ENCODE measurements around the gene CANT1.

Gene CANT1

DNA sequence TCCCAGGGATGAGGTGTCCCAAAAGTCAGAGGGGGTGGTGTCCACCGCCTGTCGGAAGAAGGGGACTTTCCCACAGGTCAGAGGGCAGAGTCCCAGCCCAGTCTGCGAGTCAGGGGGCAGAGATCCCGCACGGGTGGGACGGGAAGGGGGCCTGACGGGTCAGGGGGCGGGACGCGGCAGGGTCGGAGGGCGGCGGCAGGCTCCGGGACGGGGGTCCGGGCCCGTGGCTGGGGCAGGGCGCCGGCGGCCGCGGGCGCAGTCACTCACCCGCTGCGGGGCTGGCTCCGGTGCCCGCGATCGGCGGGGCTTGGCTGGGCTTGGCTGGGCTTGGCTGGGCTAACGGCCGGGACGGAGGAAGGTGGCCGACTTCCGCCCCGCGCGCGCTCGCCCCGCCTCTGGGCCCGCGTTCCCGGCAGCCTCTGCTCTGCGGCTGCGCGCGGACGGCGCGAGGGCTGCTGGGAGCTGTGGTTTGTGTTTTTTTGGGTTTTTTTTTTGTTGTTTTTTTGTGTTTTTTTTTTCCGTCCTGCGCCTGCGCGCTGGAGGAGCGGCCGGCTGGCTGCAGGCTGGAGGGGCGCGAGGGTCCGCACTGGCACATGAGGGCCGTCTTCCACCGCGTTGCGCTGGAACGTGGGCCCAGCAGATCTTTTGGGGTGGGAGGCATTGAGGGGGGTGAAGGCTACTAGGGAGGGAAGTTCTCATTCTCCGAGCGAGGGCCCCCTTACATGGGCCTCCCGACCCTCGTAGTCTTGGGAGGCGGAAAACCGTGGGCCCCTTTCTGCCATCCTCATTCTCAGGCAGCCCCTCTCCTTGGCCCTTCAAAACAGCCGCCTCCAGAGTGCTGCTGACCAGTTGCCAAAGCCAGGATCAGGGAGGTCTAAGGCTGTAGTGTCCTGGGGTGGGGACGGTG lies at the start of gene CANT1:
CANT1 (minus strand) TSS at position 368 of the 907 bp plus-strand sequence. CDS start 12,142 bp downstream, outside the sequence.
- peak; percentile 57 for DNase-seq

DNA sequence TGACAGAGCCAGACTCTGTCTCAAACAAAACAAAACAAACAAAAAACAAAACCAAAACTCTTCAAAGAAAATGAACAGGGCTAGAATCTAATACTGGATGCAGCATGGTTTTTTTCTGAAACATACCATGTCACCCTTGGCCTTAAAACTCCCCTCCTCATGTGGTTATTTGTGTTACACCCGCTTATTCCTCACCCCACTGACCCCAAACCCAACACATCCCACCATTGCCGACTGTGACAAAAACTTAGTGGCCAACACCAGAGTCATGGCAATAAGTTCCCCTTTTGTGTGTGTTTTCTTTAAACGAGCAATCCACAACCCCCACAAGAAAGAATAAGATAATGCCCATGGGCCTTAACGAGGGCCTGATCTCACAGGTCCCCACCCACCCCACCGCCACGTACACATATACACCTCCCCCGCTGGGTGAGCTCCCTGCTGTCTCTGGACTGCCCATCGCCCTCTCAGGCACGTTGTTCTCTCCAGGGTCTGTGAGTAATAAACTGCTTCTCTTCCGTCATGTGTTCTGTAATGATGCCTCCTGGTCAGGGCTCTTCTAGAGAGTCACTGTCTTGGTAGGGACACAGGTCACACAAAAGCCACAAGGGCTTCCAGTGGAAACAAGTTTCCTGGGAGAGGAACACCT lies 48.3 kb upstream of the CANT1 start:
- no peak for DNase-seq

DNA sequence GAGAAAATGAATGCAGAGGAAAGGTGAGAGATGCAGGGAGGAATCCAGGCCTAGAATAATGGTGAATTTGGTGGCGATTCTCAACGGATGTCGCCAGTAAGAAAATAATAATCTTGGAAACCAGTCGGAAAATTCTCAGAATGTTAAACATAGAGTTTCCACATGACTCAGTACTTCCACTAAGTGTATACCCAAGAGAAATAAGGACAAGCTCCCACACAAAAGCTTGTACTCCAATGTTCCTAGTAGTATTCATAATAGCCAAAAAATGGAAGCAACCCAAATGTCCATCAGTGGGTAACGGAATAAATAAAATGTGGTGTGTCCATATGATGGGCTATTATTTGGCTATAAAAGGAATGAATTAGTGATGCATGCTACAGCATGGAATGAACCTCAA lies 45.6 kb upstream of the CANT1 start:
- no peak for DNase-seq

DNA sequence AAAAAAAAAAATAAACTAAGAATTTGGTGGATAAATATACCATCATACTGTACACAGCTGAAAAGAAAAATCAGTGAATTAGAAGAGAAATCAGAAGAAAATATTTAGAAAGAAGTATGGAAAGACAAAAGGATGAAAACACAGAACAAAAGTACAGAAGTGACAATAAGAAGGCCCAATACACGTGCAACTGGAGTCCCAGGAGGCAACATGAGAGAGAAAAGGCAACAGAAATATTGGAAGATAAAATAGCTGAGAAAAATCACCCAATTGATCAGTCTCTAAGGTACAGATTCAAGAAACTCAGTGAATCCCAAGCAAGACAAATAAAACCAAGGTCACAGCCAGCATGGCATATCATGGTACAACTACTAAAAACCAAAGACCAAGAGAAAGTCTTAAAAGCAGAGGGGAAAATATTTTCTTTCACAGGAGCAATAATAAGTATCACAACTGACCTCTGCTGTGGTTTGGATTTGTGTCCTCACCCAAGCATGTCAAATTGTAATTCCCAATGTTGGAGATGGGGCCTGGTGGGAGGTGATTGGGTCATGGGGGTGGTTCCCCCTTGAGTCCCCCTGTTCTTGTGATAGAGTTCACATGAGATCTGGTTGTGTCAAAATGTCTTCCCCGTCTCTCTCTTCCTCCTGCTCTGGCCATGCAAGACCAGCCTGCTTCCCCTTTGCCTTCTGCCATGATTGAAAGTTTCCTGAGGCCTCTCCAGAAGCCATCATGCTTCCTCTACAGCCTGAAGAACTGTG lies 44.8 kb upstream of the CANT1 start:
- DNase-seq, result no peak

DNA sequence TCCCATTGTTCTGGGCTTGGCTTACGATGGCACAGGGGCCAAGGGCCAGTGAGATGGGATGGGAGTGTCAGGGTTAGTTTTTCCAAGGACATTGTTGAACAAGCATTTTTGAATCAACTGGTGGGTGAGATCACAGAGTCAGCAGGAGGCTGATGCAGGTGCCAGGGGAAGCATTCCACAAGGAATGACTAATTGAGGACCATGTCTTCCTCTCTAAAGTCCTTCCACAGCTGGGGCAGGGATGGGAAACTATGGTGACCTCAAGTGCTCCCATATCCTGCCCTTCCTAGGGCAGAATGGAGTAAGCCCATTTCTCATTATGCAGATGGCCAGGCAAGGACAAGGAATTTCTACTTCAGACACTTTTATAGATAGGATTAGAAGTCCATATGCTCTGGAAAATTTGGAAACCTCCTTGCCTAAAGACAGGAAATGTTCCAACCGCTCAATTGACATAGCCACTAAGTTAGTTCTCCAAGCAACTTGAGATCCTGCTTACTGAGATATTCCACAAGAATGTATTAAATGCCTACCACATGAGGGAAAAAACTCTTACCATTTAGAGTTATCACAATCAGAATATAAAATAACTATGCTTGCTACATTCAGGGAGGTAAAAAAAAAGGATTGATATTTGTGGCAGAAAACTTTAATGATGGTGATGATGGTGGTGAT lies 43.8 kb upstream of the CANT1 start:
- no peak for DNase-seq

DNA sequence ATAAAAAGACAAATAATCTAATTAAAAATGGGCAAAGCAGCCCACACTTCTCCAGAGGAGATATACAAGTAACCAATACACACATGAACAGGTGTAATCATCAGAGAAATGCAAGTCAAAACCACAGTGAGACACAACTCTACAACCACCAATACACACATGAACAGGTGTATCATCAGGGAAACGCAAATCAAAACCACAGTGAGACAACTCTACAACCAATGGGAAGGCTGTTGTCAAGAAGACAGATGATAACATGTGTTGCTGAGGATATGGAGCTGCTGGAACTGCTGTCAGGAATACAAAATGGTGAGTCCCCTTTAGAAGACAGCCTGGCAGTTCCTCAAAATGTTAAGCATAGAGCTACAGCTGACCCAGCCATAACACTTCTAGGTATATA lies 42.6 kb upstream of the CANT1 start:
- DNase-seq, result no peak

DNA sequence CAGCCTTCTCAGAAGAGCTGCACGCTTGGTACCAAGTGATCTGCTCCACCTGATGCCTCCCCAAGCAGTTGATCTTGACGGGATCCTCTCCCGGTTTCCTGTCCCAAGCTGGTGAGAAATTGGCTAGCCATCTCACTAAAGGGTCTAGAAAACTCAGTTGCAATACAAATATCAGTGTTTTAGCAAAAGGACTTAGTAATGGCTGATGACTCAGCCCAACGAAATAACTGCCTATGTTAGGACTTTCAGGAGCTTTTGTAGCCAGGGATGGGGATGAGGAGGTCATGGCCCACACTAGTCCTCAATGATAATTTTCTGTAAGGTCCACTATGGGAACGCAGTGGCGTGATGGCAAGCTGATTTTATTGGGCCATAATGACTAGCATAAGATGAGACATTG lies 41.7 kb upstream of the CANT1 start:
- DNase-seq, result no peak

DNA sequence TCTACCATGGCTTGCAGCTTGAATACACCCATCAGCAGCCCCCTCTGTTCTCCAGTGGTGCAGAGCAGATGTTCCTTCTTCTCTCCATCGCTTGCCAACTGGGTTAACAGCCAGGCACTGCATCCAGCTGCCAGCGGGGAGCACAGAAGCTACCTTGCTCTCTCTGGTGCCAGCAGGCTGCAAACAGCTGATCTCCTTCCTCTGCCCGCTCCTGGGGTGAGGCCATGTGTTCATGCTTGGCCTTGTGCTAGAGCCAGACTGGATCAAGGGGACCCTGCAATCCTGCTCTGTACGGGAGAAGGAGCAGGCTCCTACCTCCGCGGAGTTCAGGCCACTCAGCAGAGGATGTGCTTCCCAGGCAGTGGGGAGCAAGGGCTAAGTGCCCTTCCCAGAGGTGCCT lies 41.0 kb upstream of the CANT1 start:
- DNase-seq, result no peak

DNA sequence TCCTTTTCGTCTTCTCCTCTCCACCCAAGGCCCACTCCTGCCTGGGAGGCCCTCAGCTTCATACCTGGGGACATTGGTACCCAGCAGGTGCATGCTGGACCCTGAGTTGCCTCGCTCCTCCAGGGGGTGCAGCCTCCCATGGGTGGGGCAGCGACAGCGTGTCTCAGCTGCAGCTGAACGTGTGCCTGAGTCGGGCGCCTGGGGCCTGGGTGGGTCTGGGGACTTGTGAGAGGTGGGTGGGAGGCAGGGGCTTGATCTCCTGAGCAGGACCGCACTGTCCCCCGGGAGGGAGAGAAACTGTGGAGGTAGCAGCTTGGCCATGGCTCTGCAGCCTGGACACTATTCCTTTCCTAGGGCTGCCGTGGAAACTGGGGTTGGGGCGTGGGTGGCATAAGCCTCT lies 40.3 kb upstream of the CANT1 start:
- no peak for DNase-seq

DNA sequence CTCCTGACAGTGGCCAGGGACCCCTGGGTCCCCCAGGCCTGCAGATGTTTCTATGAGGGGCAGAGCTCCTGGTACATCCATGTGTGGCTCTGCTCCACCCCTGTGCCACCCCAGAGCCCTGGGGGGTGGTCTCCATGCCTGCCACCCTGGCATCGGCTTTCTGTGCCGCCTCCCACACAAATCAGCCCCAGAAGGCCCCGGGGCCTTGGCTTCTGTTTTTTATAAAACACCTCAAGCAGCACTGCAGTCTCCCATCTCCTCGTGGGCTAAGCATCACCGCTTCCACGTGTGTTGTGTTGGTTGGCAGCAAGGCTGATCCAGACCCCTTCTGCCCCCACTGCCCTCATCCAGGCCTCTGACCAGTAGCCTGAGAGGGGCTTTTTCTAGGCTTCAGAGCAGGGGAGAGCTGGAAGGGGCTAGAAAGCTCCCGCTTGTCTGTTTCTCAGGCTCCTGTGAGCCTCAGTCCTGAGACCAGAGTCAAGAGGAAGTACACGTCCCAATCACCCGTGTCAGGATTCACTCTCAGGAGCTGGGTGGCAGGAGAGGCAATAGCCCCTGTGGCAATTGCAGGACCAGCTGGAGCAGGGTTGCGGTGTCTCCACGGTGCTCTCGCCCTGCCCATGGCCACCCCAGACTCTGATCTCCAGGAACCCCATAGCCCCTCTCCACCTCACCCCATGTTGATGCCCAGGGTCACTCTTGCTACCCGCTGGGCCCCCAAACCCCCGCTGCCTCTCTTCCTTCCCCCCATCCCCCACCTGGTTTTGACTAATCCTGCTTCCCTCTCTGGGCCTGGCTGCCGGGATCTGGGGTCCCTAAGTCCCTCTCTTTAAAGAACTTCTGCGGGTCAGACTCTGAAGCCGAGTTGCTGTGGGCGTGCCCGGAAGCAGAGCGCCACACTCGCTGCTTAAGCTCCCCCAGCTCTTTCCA lies 39.5 kb upstream of the CANT1 start:
- no peak for DNase-seq

DNA sequence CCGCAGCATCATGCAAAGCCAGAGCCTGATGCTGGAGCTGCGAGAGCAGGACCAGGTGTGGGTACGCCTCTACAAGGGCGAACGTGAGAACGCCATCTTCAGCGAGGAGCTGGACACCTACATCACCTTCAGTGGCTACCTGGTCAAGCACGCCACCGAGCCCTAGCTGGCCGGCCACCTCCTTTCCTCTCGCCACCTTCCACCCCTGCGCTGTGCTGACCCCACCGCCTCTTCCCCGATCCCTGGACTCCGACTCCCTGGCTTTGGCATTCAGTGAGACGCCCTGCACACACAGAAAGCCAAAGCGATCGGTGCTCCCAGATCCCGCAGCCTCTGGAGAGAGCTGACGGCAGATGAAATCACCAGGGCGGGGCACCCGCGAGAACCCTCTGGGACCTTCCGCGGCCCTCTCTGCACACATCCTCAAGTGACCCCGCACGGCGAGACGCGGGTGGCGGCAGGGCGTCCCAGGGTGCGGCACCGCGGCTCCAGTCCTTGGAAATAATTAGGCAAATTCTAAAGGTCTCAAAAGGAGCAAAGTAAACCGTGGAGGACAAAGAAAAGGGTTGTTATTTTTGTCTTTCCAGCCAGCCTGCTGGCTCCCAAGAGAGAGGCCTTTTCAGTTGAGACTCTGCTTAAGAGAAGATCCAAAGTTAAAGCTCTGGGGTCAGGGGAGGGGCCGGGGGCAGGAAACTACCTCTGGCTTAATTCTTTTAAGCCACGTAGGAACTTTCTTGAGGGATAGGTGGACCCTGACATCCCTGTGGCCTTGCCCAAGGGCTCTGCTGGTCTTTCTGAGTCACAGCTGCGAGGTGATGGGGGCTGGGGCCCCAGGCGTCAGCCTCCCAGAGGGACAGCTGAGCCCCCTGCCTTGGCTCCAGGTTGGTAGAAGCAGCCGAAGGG lies 38.6 kb upstream of the CANT1 start:
- DNase-seq, result no peak

DNA sequence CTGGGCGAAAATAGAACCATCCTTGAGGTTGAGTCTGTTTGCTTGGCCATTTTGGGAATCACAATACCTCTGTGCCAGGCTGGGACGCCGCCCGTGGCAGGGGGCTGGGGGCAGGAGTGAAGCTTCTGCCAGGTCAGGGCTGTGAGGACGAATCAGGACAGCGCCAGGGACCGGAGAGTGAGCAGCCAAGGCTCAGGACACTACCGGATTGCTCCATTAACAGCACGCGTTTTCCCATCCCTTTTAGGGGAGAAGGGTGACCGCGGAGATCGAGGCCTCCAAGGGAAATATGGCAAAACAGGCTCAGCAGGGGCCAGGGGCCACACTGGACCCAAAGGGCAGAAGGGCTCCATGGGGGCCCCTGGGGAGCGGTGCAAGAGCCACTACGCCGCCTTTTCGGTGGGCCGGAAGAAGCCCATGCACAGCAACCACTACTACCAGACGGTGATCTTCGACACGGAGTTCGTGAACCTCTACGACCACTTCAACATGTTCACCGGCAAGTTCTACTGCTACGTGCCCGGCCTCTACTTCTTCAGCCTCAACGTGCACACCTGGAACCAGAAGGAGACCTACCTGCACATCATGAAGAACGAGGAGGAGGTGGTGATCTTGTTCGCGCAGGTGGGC lies 37.8 kb upstream of the CANT1 start:
- no peak for DNase-seq

DNA sequence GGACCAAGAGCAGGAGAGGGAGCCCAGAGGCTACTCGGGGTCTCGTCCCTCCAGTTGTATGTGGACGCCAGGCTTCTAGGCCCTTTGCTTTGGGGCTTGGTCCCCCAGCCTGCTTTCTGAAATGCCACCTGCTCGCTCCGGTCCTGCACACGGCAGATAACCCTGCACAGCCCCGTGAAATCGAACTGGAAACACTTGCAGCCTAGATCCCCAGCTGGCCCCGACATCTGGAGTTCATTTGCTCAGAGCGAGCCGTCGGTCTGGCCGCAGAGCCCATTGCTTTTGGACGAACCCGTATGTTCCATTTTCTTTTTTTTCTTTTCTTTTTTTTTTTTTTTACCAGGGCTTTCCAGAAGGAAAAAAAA lies 37.3 kb upstream of the CANT1 start:
- DNase-seq, result no peak

DNA sequence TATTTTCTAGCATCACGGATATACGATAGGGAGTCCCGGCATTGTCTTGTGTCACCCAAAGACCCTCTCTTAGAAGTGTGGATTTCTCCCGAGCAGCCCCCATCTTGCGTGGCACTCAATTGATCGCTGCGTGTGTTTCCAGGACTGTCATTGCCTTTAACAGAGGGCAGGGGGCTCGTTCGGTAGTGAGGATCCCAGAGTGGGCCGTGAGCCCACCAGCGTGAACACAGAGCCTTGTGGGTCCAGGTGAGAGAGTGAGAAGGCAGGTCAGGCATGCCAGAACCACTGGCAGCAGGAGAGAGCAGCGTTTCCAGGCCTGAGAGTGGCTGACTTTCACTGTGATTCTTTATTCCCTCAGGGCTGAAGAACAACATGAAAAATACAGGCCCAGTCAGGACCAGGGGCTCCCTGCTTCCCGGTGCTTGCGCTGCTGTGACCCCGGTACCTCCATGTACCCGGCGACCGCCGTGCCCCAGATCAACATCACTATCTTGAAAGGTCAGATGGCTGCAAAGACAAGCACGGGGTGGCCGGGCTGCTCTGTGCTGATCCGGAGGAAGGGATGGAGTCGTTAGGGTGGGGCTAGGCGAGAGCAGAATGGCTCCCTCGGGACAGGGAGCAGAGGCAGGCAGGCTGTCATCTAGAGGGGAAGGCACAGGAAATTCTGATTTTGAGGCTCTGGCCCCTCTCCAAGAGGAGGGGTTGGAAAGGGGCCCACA lies 36.8 kb upstream of the CANT1 start:
- no peak for DNase-seq

DNA sequence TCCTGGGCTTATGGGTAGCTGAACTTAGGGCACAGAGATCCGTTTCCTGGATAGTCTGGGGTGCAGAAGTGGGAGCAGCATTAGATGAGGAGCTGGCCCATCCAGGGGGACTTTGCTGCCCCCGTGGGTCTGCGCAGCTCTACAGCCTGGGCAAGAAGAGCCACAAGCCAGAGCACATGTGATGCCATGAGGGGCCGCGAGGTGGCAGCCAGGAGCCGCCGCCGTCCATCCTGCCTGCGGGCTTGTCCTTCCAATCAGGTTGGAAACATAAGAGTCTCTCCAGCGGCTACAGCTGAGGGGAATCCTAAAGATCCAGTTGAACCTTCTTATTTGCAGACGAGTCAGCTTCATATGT lies 36.3 kb upstream of the CANT1 start:
- peak; percentile 35 for DNase-seq

DNA sequence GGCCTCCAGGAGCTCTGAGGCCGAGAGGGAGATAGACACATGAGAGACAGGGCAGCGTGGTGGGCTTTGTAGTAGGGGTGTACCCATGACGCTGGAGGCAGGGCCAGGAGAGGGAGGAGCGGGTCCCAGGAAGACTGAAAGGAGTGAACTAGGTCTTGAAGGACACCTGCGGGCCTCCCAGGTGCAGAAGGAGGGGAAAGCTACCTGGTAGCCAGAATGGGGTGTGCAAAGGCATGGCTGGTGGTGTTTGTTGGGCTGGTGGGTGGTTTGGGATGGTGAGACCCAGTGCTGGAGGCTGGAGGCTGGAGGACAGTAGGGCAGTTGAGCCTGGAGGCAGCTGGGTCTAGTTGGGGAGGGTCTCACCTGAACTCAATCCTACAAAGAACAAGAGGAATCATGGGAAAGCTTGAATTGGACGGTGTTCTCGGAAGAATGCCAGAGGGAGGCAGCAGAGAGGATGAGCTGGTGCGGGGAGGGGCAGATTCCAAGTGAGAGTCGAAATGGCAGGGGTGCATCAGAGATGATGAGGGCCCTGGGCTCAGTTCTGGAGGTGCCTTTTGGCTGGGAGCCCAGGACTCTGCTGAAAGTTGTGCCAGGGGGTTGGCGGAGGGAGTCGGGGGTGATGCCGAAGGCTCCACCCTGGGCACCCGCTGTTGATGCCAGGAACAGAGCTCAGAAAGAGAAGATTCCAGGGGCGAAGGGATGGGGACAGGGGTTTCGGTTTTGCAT lies 35.6 kb upstream of the CANT1 start:
- DNase-seq, result no peak

DNA sequence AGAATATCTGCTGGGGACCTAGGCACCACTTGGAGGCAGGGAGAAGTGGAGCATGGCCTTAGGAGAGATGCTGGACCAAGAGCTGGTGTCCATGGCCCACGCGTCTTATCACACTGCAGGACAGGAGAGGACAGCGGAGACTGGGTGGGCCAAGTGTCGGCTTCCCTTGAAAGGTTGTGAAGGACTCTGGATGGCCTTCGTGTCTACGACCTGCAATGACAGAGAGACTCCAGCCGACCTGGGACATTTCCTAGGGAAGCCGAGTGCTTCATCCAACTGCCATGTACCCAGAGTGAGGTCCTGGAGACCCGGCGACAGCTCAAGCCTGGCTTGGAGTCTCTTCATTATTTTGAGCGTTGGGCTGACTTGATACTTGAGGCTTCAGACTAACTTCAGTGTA lies 34.9 kb upstream of the CANT1 start:
- no peak for DNase-seq

DNA sequence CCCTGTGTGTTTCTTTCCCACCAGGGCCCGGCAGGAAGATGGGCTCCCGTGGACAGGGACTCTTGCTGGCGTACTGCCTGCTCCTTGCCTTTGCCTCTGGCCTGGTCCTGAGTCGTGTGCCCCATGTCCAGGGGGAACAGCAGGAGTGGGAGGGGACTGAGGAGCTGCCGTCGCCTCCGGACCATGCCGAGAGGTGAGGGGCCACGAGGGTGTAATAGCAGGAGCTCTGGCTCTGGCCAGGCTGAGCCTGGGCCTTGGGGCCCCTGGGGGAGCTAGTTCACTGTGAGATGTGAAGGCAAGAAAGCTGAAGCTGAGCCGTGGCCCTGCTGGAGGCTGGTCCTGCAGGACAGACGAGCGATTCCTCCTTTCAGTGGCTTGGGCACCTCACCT lies 34.4 kb upstream of the CANT1 start:
- no peak for DNase-seq
